Activated T-cell treated with anti-CD3 and anti-CD28 coated beads, Interleukin-2, amount 50 U/mL, for 72 hours (primary cell): ENCODE measurements around the gene PPP2R5B. TPM values are rescaled to one million over a fixed set of nuclear protein-coding genes. Genes with fewer than 3 reads are reported as not detected.
A peak's percentile ranks its signal among the peaks of the same experiment; 100 is the strongest.

Experiments
- ATAC-seq, 2 donors: fragments of 150-1000 bp; cut with Tn5 transposase; replicated peaks in 1 of 2; 2 replicates each; pipeline ENCODE4 v1.10.0; 2021; ENCODE audit warnings: moderate library complexity in 2 of 2, mild to moderate bottlenecking in 1 of 2
- DNase-seq, 2 donors: peaks; one replicate each; pipeline ENCODE4 v3.0.0; 2021 to 2022; ENCODE audit warnings: mixed read lengths in 1 of 2
- H3K27ac Mint-ChIP-seq: one replicate; pipeline ENCODE4 v1.8.0; 2022; ENCODE audit warnings: mild to moderate bottlenecking, moderate library complexity, mixed read lengths
- H3K27me3 Mint-ChIP-seq: one replicate; pipeline ENCODE4 v1.8.0; 2022; ENCODE audit warnings: low read depth, mixed read lengths
- H3K36me3 Mint-ChIP-seq, 2 donors: one replicate each; pipeline ENCODE4 v1.8.0; 2022; ENCODE audit warnings: mixed read lengths in 2 of 2, mild to moderate bottlenecking in 1 of 2; ENCODE audit not compliant: insufficient read depth in 2 of 2
- H3K4me1 Mint-ChIP-seq: one replicate; pipeline ENCODE4 v1.8.0; 2022; ENCODE audit warnings: low read depth, mixed read lengths
- H3K4me3 Mint-ChIP-seq, 2 donors: one replicate each; pipeline ENCODE4 v1.8.0; 2022; ENCODE audit warnings: mild to moderate bottlenecking in 2 of 2, mixed read lengths in 2 of 2, moderate library complexity in 2 of 2
- H3K9me3 Mint-ChIP-seq, 2 donors: one replicate each; pipeline ENCODE4 v1.8.0; 2022; ENCODE audit warnings: mixed read lengths in 2 of 2
- total RNA-seq, 2 donors: library from RNA; stranded (reverse); gene quantifications; one replicate each; pipeline ENCODE4 v1.2.3, GENCODE V29; 2022

PPP2R5B gene
- total RNA-seq, 2 donors from 2014 or later = 15.0 to 24.0 TPM

DNA sequence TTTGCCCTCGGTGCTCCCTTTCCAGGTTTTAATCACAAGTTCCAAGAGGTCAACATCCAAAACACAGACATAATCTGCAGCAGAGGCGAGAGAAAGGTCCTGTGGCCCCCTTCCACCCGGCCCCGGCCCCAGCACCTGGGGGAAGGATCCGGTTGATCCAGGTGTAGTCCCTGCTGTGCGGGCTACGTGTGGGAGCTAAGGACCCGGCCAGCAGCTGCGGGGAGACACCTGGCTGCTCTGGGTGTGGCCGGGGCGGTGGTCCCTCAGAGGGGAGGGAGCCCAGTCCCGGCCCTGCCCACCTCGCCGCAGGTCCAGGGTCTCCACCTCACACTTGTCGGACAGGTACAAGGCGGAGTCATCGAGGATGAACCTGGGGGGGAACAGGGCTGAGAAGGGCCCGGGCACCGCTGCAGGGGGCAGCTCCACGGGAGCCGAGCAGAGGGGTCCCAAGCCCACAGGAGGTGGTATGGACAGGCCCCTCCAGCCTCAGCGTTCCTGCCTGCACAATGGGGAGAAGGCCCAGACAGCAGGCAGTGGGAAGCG, 21.1 kb upstream of the PPP2R5B start:
- Mint-ChIP-seq H3K36me3 (peaks cover 0 to 10% of the 10 kb centered on the region in 2 donors), H3K4me3 (no peak overlapping the region), H3K27ac (no peak overlapping the region), H3K27me3 (no peaks in the 10 kb centered on the region), H3K4me1 (peaks cover 19% of the 10 kb centered on the region), H3K9me3 (no peaks in the 10 kb centered on the region)
- ATAC-seq (no peak), DNase-seq (no peak)

DNA sequence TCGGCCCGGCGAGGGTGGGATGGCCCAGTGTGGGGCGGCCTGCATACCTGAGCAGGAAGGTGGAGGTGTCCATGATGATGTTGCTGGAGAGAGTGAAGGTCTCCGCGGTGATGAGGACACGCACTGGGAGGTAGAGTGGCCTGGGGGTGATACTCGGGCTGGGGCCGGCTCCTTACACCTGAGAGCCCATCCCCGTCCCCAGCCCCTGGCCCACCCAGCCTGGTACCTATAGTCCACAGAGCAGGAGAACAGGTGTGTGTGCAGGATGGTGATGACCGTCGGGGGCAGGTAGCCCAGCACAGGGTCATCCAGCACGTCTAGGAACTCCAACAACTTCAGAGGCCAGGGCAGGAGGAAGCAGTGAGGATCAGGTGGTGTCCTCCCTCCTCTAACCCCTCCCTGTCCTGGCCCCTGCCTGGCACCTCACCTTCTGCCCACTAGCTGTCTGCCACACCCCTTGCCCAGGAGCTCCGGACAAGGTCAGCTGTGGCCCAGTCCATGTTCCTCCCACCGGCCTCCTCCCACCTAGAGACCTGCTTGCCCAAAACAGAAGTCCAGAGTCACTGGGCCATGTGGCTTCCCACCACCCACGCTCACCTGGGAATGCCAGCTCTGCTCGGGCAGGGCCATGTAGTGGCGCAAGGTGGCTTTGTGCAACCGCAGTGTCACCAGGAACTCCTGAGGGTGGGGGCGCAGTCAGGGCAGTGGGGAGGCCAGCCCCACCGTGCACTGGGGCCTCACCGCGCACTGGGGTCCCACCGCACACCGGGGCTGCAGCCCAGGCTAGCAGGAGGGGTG, 18.8 kb upstream of the PPP2R5B start:
- Mint-ChIP-seq H3K4me3 (no peak overlapping the region), H3K36me3 (peaks cover 0 to 10% of the 10 kb centered on the region in 2 donors), H3K4me1 (peaks cover 10% of the 10 kb centered on the region), H3K27ac (no peak overlapping the region), H3K9me3 (no peaks in the 10 kb centered on the region), H3K27me3 (no peaks in the 10 kb centered on the region)
- no peak for ATAC-seq
- no peak for DNase-seq

DNA sequence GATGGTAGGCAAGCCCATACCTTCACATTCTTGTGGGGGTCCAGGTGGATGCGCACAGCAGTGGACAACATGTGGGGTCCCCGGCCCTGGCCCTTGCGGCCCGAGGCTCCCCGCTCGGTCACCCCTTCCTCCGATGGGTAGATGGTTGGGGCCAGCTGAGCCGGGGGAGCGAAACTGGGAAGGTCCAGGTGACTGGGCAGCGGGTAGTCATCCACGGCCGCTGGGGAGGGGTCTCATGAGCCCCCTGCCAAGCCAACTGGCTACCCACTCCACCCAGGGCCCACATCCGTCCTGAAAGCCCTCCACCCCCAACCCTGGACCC, 18.2 kb upstream of the PPP2R5B start:
- Mint-ChIP-seq H3K4me1 (peaks cover 8% of the 10 kb centered on the region), H3K36me3 (peaks cover 2 to 9% of the 10 kb centered on the region in 2 donors), H3K27ac (no peak overlapping the region), H3K4me3 (no peak overlapping the region), H3K27me3 (no peaks in the 10 kb centered on the region), H3K9me3 (no peaks in the 10 kb centered on the region)
- DNase-seq (no peak), ATAC-seq (no peak)

GRCh38 chr11:64908766-64909165, 15.7 kb upstream of the PPP2R5B start:
- ATAC-seq (no peak), DNase-seq (no peak)
- Mint-ChIP-seq H3K36me3 (peaks cover 2 to 13% of the 10 kb centered on the region in 2 donors), H3K27ac (no peak overlapping the region), H3K9me3 (no peaks in the 10 kb centered on the region), H3K4me1 (no peaks in the 10 kb centered on the region), H3K27me3 (no peaks in the 10 kb centered on the region), H3K4me3 (no peak overlapping the region)

- DNase-seq (no peak), ATAC-seq (no peak)
- Mint-ChIP-seq H3K36me3 (peaks cover 2 to 10% of the 10 kb centered on the region in 2 donors), H3K4me1 (no peaks in the 10 kb centered on the region), H3K27ac (no peak overlapping the region), H3K27me3 (no peaks in the 10 kb centered on the region), H3K9me3 (no peaks in the 10 kb centered on the region), H3K4me3 (no peak overlapping the region)
Observed at GRCh38 chr11:64909653-64910343, 14.7 kb upstream of the PPP2R5B start.

- no peaks in the 10 kb centered on the region for H3K9me3 Mint-ChIP-seq
- no peak overlapping the region for H3K27ac Mint-ChIP-seq
- no peaks in the 10 kb centered on the region for H3K27me3 Mint-ChIP-seq
- no peaks in the 10 kb centered on the region for H3K4me1 Mint-ChIP-seq
- H3K36me3 Mint-ChIP-seq = peaks cover 2 to 9% of the 10 kb centered on the region in 2 donors
- DNase-seq (no peak), ATAC-seq (no peak)
- no peak overlapping the region for H3K4me3 Mint-ChIP-seq
Observed at GRCh38 chr11:64910451-64911093, 13.9 kb upstream of the PPP2R5B start.

DNA sequence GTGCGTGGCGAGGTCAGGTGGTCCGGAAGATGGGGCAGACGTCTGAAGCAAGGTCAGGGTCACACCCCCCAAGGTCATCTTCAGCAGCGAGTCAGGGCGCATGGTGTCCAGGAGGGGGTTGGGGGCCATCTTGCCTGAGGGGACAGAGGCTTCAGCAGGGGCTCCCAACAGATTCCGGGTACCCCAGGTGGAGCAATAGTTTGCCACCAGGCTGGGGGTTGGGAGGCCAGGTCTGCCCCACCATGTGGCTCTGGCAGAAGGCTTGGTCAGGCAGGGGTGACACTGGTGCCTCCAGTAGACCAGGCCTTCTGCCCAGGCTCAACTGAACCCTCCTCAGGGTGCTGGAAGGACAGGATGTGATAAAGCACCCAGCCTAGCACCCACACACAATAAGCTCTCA, 13.3 kb upstream of the PPP2R5B start:
- DNase-seq = no peak
- Mint-ChIP-seq H3K27me3 (no peaks in the 10 kb centered on the region), H3K4me1 (peaks cover 6% of the 10 kb centered on the region), H3K9me3 (no peaks in the 10 kb centered on the region), H3K36me3 (peaks cover 2 to 9% of the 10 kb centered on the region in 2 donors), H3K4me3 (no peak overlapping the region), H3K27ac (no peak overlapping the region)
- no peak for ATAC-seq

DNA sequence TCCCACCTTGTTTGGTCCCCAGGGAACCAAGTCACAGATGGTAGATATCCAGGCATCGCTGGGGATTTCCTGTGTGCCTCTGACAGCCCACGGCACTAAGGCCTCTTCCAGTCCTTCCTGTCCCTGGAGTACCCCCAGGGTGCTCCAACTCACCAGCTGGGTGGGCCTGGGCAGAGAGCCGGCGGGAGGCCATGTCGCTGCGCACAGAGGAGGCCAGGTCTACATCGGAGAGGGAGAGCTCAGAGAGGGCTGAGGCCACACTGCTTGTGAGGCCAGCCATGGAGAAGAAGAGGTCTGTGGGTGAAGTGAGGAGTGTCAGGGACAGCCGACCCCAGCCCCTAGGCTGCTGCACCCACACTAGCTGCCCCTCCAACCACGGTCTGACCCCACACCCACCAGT, 12.8 kb upstream of the PPP2R5B start:
- H3K27me3 Mint-ChIP-seq = no peaks in the 10 kb centered on the region
- no peak overlapping the region for H3K4me3 Mint-ChIP-seq
- H3K4me1 Mint-ChIP-seq = peaks cover 11% of the 10 kb centered on the region
- no peaks in the 10 kb centered on the region for H3K9me3 Mint-ChIP-seq
- ATAC-seq (no peak), DNase-seq (no peak)
- H3K36me3 Mint-ChIP-seq = peaks cover 2 to 9% of the 10 kb centered on the region in 2 donors
- no peak overlapping the region for H3K27ac Mint-ChIP-seq

DNA sequence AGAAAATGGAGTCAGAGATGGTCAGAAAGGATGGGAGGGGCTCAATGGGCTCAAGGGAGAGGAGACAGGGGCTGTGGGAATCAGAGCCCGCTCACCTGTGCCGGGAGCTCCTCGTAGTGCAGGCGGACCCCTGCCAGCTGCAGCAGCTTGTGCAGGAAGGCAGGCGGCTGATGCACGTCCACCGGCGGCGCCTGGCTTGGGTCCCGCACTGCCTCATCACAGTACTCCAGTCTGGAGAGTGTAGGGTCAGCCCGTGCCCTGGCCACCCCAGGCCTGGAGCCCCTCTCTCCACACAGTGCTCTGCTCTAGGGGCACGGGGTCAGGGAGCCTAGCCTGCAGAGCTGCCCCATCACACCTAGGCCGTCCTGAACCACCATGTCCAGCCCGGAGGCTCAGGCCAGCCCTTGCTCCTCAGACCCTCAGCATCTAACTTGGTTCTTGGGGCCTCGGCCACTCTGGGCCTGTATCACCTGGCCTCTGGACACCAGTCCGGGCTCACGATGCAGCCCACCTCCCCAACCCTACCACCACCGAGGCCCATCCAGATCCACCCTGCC, 11.2 kb upstream of the PPP2R5B start:
- DNase-seq = no peak
- H3K4me1 Mint-ChIP-seq = peaks cover 19% of the 10 kb centered on the region
- ATAC-seq = no peak
- H3K9me3 Mint-ChIP-seq = no peaks in the 10 kb centered on the region
- no peaks in the 10 kb centered on the region for H3K27me3 Mint-ChIP-seq
- no peak overlapping the region for H3K27ac Mint-ChIP-seq
- H3K36me3 Mint-ChIP-seq = peaks cover 2 to 9% of the 10 kb centered on the region in 2 donors
- H3K4me3 Mint-ChIP-seq = no peak overlapping the region

DNA sequence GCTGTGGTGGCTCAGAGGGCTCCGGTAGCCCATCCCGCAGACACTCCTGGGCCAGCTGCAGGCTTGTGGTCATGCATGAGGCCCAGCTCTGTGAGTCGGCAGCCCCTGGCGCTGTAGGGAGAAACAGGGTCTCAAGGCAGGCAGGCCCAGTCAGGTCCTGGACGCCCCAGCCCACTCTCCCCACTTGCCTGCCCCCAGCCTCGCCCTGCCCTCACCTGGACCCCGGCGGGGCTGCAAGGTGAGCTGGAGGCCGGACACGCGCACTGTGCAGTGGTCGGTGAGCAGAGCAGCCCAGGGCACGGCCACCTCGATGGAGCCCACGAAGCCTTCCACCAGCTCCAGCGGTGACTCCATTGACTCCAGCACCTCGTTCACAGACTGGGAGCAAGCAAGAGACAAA, 10.4 kb upstream of the PPP2R5B start:
- Mint-ChIP-seq H3K36me3 (peaks cover 2 to 6% of the 10 kb centered on the region in 2 donors), H3K27ac (no peak overlapping the region), H3K4me1 (peaks cover 19% of the 10 kb centered on the region), H3K9me3 (no peaks in the 10 kb centered on the region), H3K4me3 (no peak overlapping the region), H3K27me3 (no peaks in the 10 kb centered on the region)
- DNase-seq (no peak), ATAC-seq (no peak)

DNA sequence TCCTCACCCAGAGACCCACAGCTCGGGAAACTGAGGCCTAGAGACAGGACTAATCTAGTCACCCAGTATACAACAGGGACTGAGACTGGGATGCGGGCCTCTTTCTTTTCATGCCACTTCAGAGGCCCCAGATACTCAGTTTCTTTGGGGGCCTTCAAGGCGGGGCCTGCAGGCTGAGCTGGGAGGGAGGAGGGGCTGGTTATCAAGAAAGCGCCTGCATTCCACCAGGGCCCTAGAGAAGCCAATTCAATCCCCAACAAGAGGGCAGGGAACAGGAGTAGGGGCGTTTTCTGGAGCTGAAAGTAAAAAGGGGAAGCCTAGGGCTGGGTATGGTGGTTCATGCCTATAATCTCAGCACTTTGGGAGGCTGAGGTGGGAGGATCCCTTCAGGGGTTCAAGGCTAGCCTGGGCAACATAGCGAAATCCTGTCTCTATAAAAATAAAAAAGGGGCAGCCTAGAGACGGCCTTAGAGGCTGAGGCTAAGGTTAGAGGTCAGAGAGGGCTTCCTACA, 9.1 kb upstream of the PPP2R5B start:
- H3K4me3 Mint-ChIP-seq = peak overlapping the region; percentile 95 to 97
- H3K4me1 Mint-ChIP-seq = peaks cover 19% of the 10 kb centered on the region
- H3K27ac Mint-ChIP-seq = peak overlapping the region; percentile 82
- peaks cover 2 to 5% of the 10 kb centered on the region in 2 donors for H3K36me3 Mint-ChIP-seq
- DNase-seq (no peak), ATAC-seq (no peak)
- H3K9me3 Mint-ChIP-seq = no peaks in the 10 kb centered on the region
- no peaks in the 10 kb centered on the region for H3K27me3 Mint-ChIP-seq

GRCh38 chr11:64916040-64916774, 8.3 kb upstream of the PPP2R5B start:
- Mint-ChIP-seq H3K9me3 (no peaks in the 10 kb centered on the region), H3K36me3 (peaks cover 0 to 5% of the 10 kb centered on the region in 2 donors), H3K4me3 (peak overlapping the region; percentile 95 to 97), H3K27me3 (no peaks in the 10 kb centered on the region), H3K27ac (peak overlapping the region; percentile 82), H3K4me1 (peaks cover 19% of the 10 kb centered on the region)
- DNase-seq (peak; percentile 43 to 46), ATAC-seq (peak in 1 of 2 donors; percentile 26)
